ENCODE results near the gene AP4B1.
A peak's percentile ranks its signal among the peaks of the same experiment; 100 is the strongest.

AP4B1 gene

DNA sequence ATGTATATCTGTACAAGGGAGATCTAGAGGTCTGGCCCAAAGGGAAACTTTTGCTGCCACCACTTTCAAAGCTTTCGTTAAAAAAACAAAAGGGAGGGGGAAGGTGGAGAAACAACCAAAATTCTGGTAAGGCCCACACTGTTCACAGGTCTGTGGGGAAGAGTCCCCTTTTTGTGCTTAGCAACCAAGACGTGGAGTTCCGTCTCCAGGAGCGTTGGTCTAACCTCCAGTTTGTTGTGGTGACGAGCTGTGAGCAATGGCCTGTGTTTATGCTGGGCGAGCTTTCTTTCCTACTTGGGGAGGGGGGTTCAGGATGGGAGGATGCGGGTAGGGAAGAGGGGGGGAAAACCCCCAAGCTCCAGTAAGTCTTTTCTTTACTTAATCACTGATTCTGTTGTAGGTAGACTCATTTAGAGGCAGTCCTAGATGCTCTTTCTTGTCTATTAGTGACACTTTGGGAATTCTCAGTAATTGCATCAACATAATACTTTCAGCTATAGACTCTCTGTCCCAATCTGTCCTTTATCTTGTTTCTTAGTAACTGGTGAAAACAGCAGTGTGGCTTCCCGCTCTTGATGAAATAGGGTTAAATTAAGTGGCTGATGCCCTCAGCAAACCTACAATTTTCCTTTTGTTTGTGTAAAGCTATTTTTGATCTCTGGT is 26.0 kb upstream of the AP4B1 start (continued):
- TF ChIP-seq FEZF1 (tag by site-specific recombination; IDR thresholded peaks at IDR 0.05) (peak; percentile 33), PATZ1 (tag by site-specific recombination; IDR thresholded peaks at IDR 0.05) (peak; percentile 46), MYNN (tag by site-specific recombination; IDR thresholded peaks at IDR 0.05; ENCODE audit: borderline replicate concordance) (peak; percentile 86), ZNF423 (tag by site-specific recombination; IDR thresholded peaks at IDR 0.05) (no peak), ZNF266 (tag by site-specific recombination; IDR thresholded peaks at IDR 0.05; ENCODE audit: low read depth) (no peak), ZNF776 (tag by site-specific recombination; IDR thresholded peaks at IDR 0.05; ENCODE audit: borderline replicate concordance) (no peak), ZFHX2 (tag by site-specific recombination; conservative IDR thresholded peaks at IDR 0.05) (no peak), ZNF138 (tag by site-specific recombination; IDR thresholded peaks at IDR 0.05; ENCODE audit: borderline replicate concordance) (no peak), ZNF148 (tag by site-specific recombination; IDR thresholded peaks at IDR 0.05; ENCODE audit: borderline replicate concordance) (no peak), ZNF155 (tag by site-specific recombination; IDR thresholded peaks at IDR 0.05) (no peak), KLF17 (tag by site-specific recombination; IDR thresholded peaks at IDR 0.05) (no peak), ZNF26 (tag by site-specific recombination; IDR thresholded peaks at IDR 0.05) (no peak), ZNF239 (tag by site-specific recombination; IDR thresholded peaks at IDR 0.05) (no peak), ZNF335 (tag by site-specific recombination; conservative IDR thresholded peaks at IDR 0.05) (no peak), ZNF654 (tag by site-specific recombination; IDR thresholded peaks at IDR 0.05; ENCODE audit: low read depth) (no peak), ZBTB7A (tag by site-specific recombination; IDR thresholded peaks at IDR 0.05; ENCODE audit: low read depth) (no peak), ZNF76 (tag by site-specific recombination; IDR thresholded peaks at IDR 0.05; ENCODE audit: borderline replicate concordance, low read depth) (no peak), ZNF692 (tag by site-specific recombination; IDR thresholded peaks at IDR 0.05) (peak; percentile 66; the same call in 1 of the 2 replicates)
- TF ChIP-seq, protein P1, sequence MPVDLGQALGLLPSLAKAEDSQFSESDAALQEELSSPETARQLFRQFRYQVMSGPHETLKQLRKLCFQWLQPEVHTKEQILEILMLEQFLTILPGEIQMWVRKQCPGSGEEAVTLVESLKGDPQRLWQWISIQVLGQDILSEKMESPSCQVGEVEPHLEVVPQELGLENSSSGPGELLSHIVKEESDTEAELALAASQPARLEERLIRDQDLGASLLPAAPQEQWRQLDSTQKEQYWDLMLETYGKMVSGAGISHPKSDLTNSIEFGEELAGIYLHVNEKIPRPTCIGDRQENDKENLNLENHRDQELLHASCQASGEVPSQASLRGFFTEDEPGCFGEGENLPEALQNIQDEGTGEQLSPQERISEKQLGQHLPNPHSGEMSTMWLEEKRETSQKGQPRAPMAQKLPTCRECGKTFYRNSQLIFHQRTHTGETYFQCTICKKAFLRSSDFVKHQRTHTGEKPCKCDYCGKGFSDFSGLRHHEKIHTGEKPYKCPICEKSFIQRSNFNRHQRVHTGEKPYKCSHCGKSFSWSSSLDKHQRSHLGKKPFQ (tag by site-specific recombination; IDR thresholded peaks at IDR 0.05) = no peak
- TF ChIP-seq, protein P2, sequence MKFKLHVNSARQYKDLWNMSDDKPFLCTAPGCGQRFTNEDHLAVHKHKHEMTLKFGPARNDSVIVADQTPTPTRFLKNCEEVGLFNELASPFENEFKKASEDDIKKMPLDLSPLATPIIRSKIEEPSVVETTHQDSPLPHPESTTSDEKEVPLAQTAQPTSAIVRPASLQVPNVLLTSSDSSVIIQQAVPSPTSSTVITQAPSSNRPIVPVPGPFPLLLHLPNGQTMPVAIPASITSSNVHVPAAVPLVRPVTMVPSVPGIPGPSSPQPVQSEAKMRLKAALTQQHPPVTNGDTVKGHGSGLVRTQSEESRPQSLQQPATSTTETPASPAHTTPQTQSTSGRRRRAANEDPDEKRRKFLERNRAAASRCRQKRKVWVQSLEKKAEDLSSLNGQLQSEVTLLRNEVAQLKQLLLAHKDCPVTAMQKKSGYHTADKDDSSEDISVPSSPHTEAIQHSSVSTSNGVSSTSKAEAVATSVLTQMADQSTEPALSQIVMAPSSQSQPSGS (tag by site-specific recombination; IDR thresholded peaks at IDR 0.05; ENCODE audit: low read depth) = no peak
- TF ChIP-seq, protein P3, sequence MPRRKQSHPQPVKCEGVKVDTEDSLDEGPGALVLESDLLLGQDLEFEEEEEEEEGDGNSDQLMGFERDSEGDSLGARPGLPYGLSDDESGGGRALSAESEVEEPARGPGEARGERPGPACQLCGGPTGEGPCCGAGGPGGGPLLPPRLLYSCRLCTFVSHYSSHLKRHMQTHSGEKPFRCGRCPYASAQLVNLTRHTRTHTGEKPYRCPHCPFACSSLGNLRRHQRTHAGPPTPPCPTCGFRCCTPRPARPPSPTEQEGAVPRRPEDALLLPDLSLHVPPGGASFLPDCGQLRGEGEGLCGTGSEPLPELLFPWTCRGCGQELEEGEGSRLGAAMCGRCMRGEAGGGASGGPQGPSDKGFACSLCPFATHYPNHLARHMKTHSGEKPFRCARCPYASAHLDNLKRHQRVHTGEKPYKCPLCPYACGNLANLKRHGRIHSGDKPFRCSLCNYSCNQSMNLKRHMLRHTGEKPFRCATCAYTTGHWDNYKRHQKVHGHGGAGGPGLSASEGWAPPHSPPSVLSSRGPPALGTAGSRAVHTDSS (tag by site-specific recombination; IDR thresholded peaks at IDR 0.05) = no peak
